Measurements from ENCODE around the gene CCDC71.

CCDC71 gene

DNA sequence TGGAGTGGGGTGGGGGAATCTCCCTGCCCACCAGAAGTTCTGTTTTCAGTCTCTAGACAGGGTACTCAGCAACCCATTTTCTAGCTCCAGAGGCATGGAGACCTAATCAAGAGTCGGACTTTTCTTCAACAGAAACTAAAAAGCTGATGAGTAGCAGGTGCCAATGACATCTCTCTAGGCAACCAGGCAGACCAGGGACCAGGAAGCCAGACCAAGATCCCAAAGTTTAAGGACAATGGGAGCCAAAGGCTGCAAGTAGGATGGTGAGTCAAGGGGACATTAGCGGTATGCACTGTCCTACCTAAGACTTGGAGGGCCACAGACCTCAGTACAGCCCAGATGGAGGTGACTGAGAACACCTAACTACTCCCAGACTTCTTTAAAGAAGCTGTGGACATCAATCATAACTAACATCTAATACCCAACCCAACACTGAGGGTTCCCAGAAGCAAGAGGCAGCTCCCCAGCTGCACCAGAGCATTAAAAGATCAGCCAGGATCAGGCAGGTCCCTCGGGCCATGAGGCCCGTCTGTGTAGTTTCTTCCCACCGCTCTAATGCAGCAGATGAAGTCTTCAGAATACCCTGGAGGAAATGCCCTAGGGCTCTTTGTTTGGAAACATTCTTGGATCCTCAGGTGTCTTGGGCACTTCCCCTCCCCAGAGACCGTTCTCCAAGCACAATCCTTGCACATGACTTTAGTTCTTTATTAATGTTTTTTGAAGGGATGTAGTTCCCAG lies 979 bp downstream of the CCDC71 start:
- TF ChIP-seq TAF1 (IDR thresholded peaks at IDR 0.05; ENCODE audit: borderline replicate concordance, insufficient read depth, low read length): no peak
- no peak for TF ChIP-seq SIN3A (IDR thresholded peaks at IDR 0.05; ENCODE audit: borderline replicate concordance, insufficient read depth, low read length)
- no peak for TF ChIP-seq POLR2AphosphoS5 (IDR thresholded peaks at IDR 0.05; ENCODE audit: low read depth, low read length)
- no peak for TF ChIP-seq FOXP2 (optimal IDR thresholded peaks at IDR 0.05; ENCODE audit: borderline replicate concordance, extremely low read depth, extremely low read length, insufficient read depth)
- no peak for TF ChIP-seq REST (IDR thresholded peaks at IDR 0.05; ENCODE audit: insufficient read depth in 1 of 2, low read depth in 2 of 2, low read length in 2 of 2)

DNA sequence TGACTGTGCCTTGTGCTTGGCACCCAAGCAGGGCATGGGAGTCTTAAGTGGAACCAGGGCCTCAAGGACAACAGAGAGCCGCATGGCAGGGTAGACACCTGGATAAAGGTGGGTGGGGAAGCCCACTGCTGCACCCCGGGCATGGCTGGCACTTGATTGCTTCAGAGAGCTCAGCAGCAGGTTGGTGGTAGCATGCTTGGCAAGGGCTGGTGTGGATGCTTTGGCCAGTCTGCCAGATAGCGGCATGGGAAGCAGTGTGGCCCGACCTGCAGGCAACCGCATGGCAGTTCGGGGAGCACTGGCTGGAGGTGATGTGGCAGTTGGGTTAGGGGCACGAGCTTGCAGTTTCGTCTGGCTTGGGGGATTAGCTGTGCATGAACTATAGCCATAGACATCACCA lies 2.5 kb downstream of the CCDC71 start:
- no peak for TF ChIP-seq SIN3A (IDR thresholded peaks at IDR 0.05; ENCODE audit: borderline replicate concordance, insufficient read depth, low read length)
- no peak for TF ChIP-seq REST (IDR thresholded peaks at IDR 0.05; ENCODE audit: insufficient read depth in 1 of 2, low read depth in 2 of 2, low read length in 2 of 2)
- no peak for TF ChIP-seq TAF1 (IDR thresholded peaks at IDR 0.05; ENCODE audit: borderline replicate concordance, insufficient read depth, low read length)
- TF ChIP-seq POLR2AphosphoS5 (IDR thresholded peaks at IDR 0.05; ENCODE audit: low read depth, low read length): no peak
- no peak for TF ChIP-seq FOXP2 (optimal IDR thresholded peaks at IDR 0.05; ENCODE audit: borderline replicate concordance, extremely low read depth, extremely low read length, insufficient read depth)

- TF ChIP-seq POLR2AphosphoS5 (IDR thresholded peaks at IDR 0.05; ENCODE audit: low read depth, low read length): no peak
- no peak for TF ChIP-seq SIN3A (IDR thresholded peaks at IDR 0.05; ENCODE audit: borderline replicate concordance, insufficient read depth, low read length)
- no peak for TF ChIP-seq TAF1 (IDR thresholded peaks at IDR 0.05; ENCODE audit: borderline replicate concordance, insufficient read depth, low read length)
- no peak for TF ChIP-seq FOXP2 (optimal IDR thresholded peaks at IDR 0.05; ENCODE audit: borderline replicate concordance, extremely low read depth, extremely low read length, insufficient read depth)
- no peak for TF ChIP-seq REST (IDR thresholded peaks at IDR 0.05; ENCODE audit: insufficient read depth in 1 of 2, low read depth in 2 of 2, low read length in 2 of 2)
Observed at GRCh38 chr3:49162751-49163419, 3.2 kb downstream of the CCDC71 start.

GRCh38 chr3:49161808-49162530 lies 4.2 kb downstream of the CCDC71 start:
- TF ChIP-seq POLR2AphosphoS5 (IDR thresholded peaks at IDR 0.05; ENCODE audit: low read depth, low read length) (peak; percentile 9; the same call in 1 of the 2 replicates), SIN3A (IDR thresholded peaks at IDR 0.05; ENCODE audit: borderline replicate concordance, insufficient read depth, low read length) (no peak), FOXP2 (optimal IDR thresholded peaks at IDR 0.05; ENCODE audit: borderline replicate concordance, extremely low read depth, extremely low read length, insufficient read depth) (no peak)

DNA sequence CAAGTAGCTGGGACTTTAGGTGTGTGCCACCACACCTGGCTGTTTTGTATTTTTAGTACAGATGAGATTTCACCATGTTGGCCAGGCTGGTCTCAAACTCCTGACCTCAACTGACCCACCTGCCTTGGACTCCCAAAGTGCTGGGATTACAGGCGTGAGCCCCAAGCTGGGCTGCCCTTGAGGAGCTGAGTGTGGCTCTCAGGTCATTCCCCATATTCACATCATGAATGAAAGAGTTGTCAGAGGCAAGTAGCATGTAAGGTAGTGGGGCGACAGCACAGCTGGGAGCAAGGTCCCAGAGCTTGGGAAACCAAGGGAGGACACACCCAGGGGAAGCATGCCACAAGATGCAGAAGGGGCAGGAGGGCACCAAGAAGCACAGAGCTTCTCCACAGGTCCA lies 4.9 kb downstream of the CCDC71 start:
- TF ChIP-seq SIN3A (IDR thresholded peaks at IDR 0.05; ENCODE audit: borderline replicate concordance, insufficient read depth, low read length): no peak
- no peak for TF ChIP-seq REST (IDR thresholded peaks at IDR 0.05; ENCODE audit: insufficient read depth in 1 of 2, low read depth in 2 of 2, low read length in 2 of 2)
- no peak for TF ChIP-seq TAF1 (IDR thresholded peaks at IDR 0.05; ENCODE audit: borderline replicate concordance, insufficient read depth, low read length)
- TF ChIP-seq POLR2AphosphoS5 (IDR thresholded peaks at IDR 0.05; ENCODE audit: low read depth, low read length): no peak
- TF ChIP-seq FOXP2 (optimal IDR thresholded peaks at IDR 0.05; ENCODE audit: borderline replicate concordance, extremely low read depth, extremely low read length, insufficient read depth): no peak

All from PFSK-1 (cell line).